ENCODE measurements around the gene PDK4. TPM values are rescaled to one million over a fixed set of nuclear protein-coding genes. Genes with fewer than 3 reads are reported as not detected.

Gene PDK4
- total and polyA plus RNA-seq, 2 of the 13 experiments (the other 11 are each of a cell fraction or from before 2014, with no cell fraction given): 0.04 TPM; not detected in 1

DNA sequence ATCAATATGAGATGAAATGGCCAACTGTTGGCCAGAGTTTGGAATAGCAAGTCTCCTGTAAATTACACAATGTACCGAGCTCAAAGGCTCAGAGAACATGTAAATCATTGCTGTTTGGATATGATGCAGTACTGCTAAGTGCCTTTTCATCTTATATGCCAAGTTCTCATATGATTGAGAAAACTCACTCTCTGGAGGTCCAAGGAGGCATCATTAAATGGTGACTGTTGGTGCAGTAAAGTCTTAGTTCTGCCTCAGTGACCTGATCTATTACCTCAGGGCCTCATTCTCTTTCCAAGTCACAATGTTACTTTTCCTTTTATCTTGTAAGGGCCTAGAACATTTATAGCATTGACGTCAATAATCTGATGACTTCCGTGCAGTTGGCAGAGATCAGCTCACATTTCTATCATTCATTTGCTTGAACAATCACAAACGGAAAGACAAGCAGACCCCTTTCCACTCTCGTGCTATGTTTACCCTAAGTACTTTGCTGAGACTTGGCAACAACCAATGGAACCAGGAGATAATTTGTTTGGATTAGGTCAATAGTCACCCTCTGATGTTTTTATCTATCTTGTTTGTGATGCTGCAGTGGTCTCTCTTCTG, 32.6 kb upstream of the PDK4 start:
- H3K9ac ChIP-seq (ENCODE audit: insufficient read depth, low read depth, low read length): no peak overlapping the region
- no peaks in the 10 kb centered on the region for H4K20me1 ChIP-seq (ENCODE audit: insufficient read depth, low read length)
- H3K79me2 ChIP-seq (ENCODE audit: insufficient read depth, low read length): no peaks in the 10 kb centered on the region
- H2AFZ ChIP-seq (ENCODE audit: low read length): no peak overlapping the region
- in situ Hi-C loops (cut with HindIII; ENCODE audit: extremely low pct_ligation_motif_present, low pct_unique_long_range_greater_than_20kb): no loop called here
- H3K4me3 ChIP-seq (replicated peaks in 1 of 3; ENCODE audit: insufficient read depth in 1 of 3, low read depth in 2 of 3, low read length in 3 of 3): no peak overlapping the region
- FAIRE-seq: no peak
- no peak overlapping the region for H3K4me2 ChIP-seq (ENCODE audit: low read depth, low read length)
- no TSS peak for BruUV-seq (replicated peaks)
- ChIA-PET CTCF (ENCODE audit: low intra/inter-chr PET ratio, low total read pairs) (no interaction called here), POLR2A (no interaction called here)
- H3K27ac ChIP-seq (ENCODE audit: extremely low read length, insufficient read depth, low read length): no peak overlapping the region
- H3K4me1 ChIP-seq (ENCODE audit: insufficient read depth, low read length): no peaks in the 10 kb centered on the region
- H3K36me3 ChIP-seq (replicated peaks in 1 of 2; ENCODE audit: control insufficient read depth in 1 of 2, insufficient read depth in 2 of 2, low read length in 2 of 2): no peaks in the 10 kb centered on the region
- no peak for DNase-seq (ENCODE audit: low spot score)
- H3K27me3 ChIP-seq (ENCODE audit: control insufficient read depth in 1 of 2, insufficient read depth in 2 of 2, low read length in 2 of 2): no peaks in the 10 kb centered on the region
- H3K9me3 ChIP-seq (ENCODE audit: low read length): no peaks in the 10 kb centered on the region
- TF ChIP-seq RXRA (CRISPR knock-in tag; IDR thresholded peaks at IDR 0.05) (no peak), RAD51 (IDR thresholded peaks at IDR 0.05; ENCODE audit: borderline replicate concordance) (no peak), ZNF550 (CRISPR knock-in tag; IDR thresholded peaks at IDR 0.05; ENCODE audit: borderline replicate concordance) (no peak), HHEX (CRISPR knock-in tag; IDR thresholded peaks at IDR 0.05) (no peak), TBX3 (IDR thresholded peaks at IDR 0.05; ENCODE audit: borderline replicate concordance) (no peak)
- TF ChIP-seq, protein P1, sequence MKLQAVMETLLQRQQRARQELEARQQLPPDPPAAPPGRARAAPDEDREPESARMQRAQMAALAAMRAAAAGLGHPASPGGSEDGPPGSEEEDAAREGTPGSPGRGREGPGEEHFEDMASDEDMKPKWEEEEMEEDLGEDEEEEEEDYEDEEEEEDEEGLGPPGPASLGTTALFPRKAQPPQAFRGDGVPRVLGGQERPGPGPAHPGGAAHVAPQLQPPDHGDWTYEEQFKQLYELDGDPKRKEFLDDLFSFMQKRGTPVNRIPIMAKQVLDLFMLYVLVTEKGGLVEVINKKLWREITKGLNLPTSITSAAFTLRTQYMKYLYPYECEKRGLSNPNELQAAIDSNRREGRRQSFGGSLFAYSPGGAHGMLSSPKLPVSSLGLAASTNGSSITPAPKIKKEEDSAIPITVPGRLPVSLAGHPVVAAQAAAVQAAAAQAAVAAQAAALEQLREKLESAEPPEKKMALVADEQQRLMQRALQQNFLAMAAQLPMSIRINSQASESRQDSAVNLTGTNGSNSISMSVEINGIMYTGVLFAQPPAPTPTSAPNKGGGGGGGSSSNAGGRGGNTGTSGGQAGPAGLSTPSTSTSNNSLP (IDR thresholded peaks at IDR 0.05; ENCODE audit: low read depth, low read length): no peak
- ATAC-seq: no peak
- WGBS (ENCODE audit: low lambda C conversion rate): 39% methylated on average over 5 of the region's 5 CpGs
- intact Hi-C loops (cut with micrococcal nuclease; ENCODE audit: unreplicated experiment): no loop called here

DNA sequence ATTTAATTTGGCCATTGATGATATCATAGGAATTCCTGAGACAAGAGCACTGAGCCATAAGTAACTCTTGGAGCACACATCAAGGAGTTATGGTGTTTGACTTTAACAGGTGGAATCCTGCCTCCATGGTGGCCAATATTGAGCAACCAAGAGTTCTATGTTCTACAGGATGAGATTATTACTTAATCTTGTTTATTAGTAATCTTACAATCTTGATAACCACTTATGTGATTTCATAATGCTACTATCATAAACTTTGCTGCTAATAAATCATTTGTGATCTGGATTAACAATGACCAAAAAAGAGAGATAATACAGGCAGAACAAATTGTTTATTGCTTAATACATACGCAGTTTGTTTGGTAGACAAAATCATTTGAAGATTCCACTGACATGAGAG, 27.5 kb upstream of the PDK4 start:
- BruUV-seq (replicated peaks): no TSS peak
- FAIRE-seq: no peak
- Histone ChIP-seq H3K9ac (ENCODE audit: insufficient read depth, low read depth, low read length) (no peak overlapping the region), H3K4me1 (ENCODE audit: insufficient read depth, low read length) (no peaks in the 10 kb centered on the region), H3K4me2 (ENCODE audit: low read depth, low read length) (no peak overlapping the region), H3K79me2 (ENCODE audit: insufficient read depth, low read length) (no peaks in the 10 kb centered on the region), H2AFZ (ENCODE audit: low read length) (no peak overlapping the region), H3K27me3 (ENCODE audit: control insufficient read depth in 1 of 2, insufficient read depth in 2 of 2, low read length in 2 of 2) (no peaks in the 10 kb centered on the region), H3K4me3 (replicated peaks in 1 of 3; ENCODE audit: insufficient read depth in 1 of 3, low read depth in 2 of 3, low read length in 3 of 3) (no peak overlapping the region), H4K20me1 (ENCODE audit: insufficient read depth, low read length) (no peaks in the 10 kb centered on the region), H3K9me3 (ENCODE audit: low read length) (no peaks in the 10 kb centered on the region), H3K36me3 (replicated peaks in 1 of 2; ENCODE audit: control insufficient read depth in 1 of 2, insufficient read depth in 2 of 2, low read length in 2 of 2) (no peaks in the 10 kb centered on the region), H3K27ac (ENCODE audit: extremely low read length, insufficient read depth, low read length) (no peak overlapping the region)
- in situ Hi-C loops (cut with HindIII; ENCODE audit: extremely low pct_ligation_motif_present, low pct_unique_long_range_greater_than_20kb): no loop called here
- no peak for ATAC-seq
- ChIA-PET CTCF (ENCODE audit: low intra/inter-chr PET ratio, low total read pairs) (no interaction called here), POLR2A (no interaction called here)
- intact Hi-C loops (cut with micrococcal nuclease; ENCODE audit: unreplicated experiment): no loop called here
- 29% methylated on average over 1 of the region's 1 CpG for WGBS (ENCODE audit: low lambda C conversion rate)
- DNase-seq (ENCODE audit: low spot score): no peak
- TF ChIP-seq MYNN (CRISPR knock-in tag; IDR thresholded peaks at IDR 0.05; ENCODE audit: low read depth): no peak
- no peak for TF ChIP-seq HDAC1 (CRISPR knock-in tag; IDR thresholded peaks at IDR 0.05)
- TF ChIP-seq, protein P2, sequence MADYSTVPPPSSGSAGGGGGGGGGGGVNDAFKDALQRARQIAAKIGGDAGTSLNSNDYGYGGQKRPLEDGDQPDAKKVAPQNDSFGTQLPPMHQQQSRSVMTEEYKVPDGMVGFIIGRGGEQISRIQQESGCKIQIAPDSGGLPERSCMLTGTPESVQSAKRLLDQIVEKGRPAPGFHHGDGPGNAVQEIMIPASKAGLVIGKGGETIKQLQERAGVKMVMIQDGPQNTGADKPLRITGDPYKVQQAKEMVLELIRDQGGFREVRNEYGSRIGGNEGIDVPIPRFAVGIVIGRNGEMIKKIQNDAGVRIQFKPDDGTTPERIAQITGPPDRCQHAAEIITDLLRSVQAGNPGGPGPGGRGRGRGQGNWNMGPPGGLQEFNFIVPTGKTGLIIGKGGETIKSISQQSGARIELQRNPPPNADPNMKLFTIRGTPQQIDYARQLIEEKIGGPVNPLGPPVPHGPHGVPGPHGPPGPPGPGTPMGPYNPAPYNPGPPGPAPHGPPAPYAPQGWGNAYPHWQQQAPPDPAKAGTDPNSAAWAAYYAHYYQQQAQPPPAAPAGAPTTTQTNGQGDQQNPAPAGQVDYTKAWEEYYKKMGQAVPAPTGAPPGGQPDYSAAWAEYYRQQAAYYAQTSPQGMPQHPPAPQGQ (CRISPR knock-in tag; IDR thresholded peaks at IDR 0.05; ENCODE audit: borderline replicate concordance): no peak
- no peak for TF ChIP-seq KLF6 (CRISPR knock-in tag; IDR thresholded peaks at IDR 0.05)
- TF ChIP-seq ZNF12 (CRISPR knock-in tag; IDR thresholded peaks at IDR 0.05): no peak
- TF ChIP-seq, protein P3, sequence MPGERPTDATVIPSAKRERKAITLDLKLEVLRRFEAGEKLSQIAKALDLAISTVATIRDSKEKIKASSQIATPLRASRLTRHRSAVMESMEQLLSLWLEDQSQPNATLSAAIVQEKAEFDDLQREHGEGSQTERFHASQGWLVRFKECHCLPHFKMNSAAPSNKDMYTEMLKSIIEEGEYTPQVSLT (CRISPR knock-in tag; IDR thresholded peaks at IDR 0.05; ENCODE audit: borderline replicate concordance, low read depth): no peak
- TF ChIP-seq ZBTB8A (CRISPR knock-in tag; IDR thresholded peaks at IDR 0.05; ENCODE audit: borderline replicate concordance, low read depth): no peak
